Measurements from ENCODE around the gene PRLR.

GRCh38 chr5:35203403-35203802 lies 26.9 kb downstream of the PRLR start:
- TF ChIP-seq TEAD2 (tag; IDR thresholded peaks at IDR 0.05) (no peak), MED1 (CRISPR knock-in tag; IDR thresholded peaks at IDR 0.05; ENCODE audit: borderline replicate concordance) (no peak), RBM39 (optimal IDR thresholded peaks at IDR 0.05; ENCODE audit: low read depth, low read length) (no peak), ZNF121 (CRISPR knock-in tag; conservative IDR thresholded peaks at IDR 0.05) (no peak), ZNF644 (tag; IDR thresholded peaks at IDR 0.05; ENCODE audit: low read depth) (no peak), ZNF696 (CRISPR knock-in tag; conservative IDR thresholded peaks at IDR 0.05) (no peak), CTCF (IDR thresholded peaks at IDR 0.05 in 2 of 3, conservative IDR thresholded peaks at IDR 0.05 in 1 of 3; ENCODE audit: insufficient read depth in 2 of 3, low read depth in 1 of 3, low read length in 3 of 3) (no peak)

Data from K562 (cell line).